Activated CD8-positive, alpha-beta memory T cell treated with anti-CD3 and anti-CD28 coated beads for 48 hours (primary cell): Measurements from ENCODE around the gene RNF113B.

ENCODE experiments used
- DNase-seq, 3 experiments: peaks; one replicate each; pipeline ENCODE4 v3.0.0-alpha.2; 2020; ENCODE audit warnings: low read depth in 2 of 3, low spot score in 2 of 3

Gene RNF113B

DNA sequence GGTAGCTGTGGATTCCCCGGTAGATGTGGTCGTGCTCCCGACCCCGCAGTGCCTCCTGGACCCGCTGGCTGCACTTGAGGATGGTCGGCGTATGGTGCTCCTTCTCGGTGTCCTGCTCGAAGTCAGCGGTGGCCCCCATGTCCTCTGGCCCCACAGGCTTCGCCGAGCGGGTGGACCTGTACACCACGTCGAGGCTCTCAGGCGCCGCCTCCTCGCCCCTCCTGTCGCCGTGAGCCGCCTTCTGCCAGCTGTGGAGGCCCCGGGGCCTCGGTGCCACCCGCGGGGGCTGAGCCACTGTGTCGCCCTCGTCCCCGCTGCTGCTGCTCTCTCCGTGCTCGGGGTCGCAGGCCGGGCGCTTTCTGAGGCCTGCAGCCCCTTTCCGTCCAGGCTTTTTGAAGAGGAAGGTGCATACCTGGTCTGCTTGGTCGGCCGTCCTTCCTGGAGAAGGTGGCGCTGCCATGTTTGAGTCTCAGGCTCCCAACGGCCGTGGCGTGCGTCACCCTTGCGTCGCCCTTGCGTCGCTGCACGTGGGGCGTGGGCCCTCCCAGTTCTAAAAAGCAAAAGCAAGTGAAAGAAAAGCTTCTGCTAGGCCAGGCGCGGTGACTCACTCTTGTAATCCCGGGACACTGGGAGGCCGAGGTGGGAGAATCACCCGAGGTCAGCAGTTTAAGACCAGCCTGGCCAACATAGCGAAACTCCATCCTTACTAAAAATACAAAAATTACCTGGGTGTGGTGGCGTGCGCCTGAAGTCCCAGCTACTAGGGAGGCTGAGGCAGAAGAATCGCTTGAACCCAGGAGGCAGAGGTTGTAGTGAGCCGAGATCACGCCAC lies at the start of gene RNF113B:
TSS of gene RNF113B (minus strand) at position 493 of the 832 bp plus-strand sequence. CDS start at position 460, 33 bp downstream.
- no peak for DNase-seq

DNA sequence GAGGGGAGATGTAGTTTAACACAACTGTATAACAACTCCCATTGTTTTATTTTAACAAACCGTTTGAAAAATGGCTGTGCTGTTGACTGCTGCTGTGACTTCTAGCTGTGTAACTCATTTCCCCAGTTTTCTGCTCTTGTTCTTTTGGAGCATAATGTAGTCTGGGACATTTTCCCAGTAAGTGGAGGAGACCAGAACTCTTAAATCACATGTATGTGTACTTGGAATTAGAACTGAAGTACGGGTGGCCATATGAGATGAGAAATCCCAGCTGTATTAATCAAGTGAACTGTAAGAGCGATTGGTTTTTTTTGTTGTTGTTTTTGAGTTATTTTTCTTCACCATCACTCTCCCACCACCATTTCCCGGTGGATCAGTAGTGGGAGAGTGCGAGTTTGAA lies 49.4 kb upstream of the RNF113B start:
- no peak for DNase-seq

DNA sequence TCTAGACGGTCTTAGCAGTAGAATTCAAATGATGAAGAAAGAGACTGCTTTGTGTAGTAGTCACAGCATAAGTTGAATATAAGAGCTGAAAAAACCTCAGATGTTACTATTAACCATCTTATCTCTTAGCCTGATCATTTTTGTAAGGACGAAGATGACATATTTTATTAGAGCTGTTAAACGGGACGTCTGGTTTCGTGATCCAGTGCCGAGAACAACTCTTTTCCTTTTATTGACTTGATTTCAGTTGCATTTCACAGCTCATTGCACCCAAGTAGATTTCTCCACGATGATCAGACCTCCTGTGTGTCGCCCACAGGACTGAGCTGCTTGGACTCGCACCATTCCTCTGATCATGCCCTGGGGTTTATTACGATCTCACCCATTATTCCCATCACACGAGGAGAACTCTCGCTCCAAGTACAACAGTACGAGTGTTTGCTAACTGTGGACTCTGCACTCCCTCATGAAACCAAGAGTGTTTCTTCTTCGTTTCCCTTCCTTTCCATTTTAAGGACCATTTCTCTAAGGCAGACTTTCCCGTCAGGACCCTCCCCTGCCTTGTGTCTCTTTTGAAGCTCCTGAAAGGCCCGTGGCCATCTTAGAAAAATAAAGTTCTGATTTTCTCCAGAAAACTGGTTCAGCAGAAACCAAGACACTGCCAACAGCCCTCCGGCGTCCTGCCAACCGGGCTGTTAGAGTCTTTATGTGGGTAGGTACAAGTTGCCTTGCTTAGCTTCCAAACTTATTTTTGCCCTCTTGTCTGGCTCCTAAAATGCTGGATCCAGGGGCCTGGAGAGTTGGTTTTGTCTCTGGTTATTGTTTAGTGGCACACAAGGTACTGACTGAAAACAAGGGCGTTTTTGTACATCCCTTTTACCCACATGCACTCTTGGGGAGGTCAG lies 48.2 kb upstream of the RNF113B start:
- no peak for DNase-seq

DNA sequence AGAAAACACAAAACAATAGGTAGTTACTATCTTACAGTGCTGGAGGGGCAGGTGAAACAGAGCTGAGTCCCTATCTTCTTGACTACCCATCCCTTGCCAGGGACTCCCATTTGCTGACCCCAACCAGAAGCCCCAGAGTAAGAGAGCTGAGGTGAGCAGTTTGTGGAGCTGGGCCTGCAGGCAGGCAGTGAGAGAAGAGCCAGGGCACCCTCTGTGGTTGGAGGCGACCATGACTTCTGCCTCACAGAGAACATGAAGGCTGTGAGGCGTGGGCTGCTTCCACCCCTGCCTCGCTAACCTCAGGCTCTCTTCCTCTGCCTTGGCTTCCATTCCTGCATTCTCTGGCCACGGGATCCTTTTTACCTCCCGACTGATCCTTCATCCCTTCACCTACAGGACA lies 47.5 kb upstream of the RNF113B start:
- DNase-seq: no peak

DNA sequence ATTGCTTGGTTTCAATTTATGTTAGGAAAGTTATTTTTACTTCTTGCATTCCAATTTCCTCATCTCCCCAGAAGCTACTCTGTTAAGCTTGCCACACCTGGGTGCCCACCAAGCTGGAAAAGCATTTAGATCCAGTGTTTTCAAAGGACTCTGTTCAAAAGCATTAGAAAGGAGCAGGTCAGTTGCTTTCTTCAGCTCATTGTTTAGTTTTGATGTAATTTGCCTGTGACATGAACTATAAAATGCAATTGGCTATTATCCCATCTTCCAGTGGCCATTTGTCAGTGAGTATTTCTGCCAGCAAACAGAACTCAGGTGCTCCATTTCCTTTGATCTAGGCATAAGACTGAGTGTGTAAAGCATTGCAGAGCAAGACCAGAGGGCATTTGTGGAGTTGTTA lies 46.7 kb upstream of the RNF113B start:
- no peak for DNase-seq

DNA sequence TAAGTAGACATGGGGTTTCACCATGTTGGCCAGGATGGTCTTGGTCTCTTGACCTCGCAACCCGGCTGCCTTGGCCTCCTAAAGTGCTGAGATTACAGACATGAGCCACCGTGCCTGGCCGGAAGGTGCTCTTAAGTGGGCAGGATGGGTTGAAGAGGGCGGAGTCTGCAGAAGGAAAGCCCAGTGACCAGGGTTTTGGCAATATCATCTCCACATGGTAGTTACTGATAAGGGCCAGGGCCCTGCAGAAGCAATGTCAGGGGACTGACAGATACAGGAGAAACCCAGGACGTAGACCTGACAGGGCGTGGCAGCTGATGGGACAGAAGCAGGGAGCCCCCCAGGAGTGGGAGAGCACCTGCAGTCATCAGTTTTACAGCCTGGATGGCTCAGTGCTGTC lies 45.7 kb upstream of the RNF113B start:
- no peak for DNase-seq

DNA sequence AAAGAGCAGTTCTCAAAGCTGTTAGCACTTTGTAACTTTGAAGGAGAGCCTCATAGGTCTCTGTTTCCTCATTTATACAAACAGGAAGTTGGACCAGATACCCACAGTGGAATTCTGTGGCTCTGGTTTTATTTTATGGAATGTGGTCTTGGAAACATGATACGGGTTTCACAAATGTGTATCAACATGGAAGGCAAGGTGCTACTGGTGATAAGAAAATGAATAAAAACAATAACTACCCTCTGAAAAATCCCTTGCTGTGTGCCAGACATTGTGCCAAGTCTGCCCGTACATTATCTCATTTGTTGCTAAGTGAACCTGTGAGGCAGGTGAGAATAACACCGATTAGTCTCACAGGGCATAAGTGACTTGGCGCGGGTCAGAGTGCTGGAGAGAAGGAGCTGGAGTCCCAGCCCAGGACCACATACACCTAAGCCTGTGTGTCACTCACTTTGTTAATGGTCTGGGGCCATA lies 45.0 kb upstream of the RNF113B start:
- DNase-seq: no peak

DNA sequence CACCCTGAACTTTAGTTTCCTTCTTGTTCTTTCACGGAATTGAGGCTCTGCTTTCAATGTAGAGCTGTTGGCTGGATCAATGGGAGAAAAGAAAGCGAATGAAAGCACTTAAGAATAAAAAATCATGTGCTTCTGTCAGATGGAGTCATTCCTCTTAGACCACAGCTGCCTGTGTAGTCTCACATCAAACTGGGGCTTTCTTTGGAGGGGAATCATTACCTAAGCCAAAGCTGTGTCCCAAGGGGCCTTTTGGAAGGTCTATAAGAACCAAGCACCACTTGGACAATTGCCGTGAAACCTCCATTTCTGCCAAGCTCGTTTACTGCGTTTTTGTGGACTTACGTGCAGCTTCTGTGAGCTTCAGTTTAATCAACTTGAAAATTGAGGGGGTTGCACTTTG lies 44.2 kb upstream of the RNF113B start:
- DNase-seq: no peak

DNA sequence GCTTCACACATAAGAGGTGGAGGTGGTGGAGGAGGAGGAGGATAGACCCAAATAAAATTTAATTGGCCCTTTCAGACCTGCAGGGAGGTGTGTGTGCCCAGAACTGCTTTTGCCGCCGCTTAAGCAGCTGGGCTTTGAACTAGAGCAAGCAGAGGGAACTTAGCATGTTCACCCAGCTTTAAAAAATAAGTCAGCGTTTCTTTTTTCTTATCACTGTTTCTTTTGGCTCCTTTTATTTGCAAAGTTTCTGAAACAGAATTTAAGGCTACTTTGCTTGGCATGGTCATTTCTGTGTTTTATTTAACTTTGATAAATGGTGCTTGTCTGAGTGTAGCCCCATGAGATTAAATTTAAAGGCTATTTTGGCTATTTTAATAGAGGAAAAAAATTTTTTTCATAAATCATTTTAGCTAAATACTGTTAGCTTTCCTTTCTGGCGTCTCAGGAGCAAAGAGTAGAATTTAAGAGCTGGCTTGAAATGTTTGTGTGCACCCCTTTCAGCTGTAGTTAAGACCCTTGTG lies 43.3 kb upstream of the RNF113B start:
- DNase-seq: no peak

DNA sequence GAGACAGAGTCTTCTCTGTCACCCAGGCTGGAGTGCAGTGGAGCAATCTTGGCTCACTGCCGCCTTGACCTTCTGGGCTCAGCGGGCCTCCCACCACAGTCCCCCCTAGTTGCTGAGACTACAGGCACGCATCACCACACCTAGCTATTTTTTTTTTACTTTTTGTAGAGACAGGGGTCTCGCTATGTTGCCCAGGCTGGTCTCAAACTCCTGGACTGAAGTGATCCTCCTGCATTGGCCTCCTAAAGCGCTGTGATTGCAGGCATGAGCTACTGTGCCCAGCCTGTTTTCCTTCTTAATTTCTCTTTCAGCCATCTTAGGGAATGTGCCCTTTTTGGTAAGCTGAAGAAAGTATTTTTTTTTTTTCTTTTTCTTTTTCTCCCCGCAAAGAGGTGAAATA lies 42.6 kb upstream of the RNF113B start:
- DNase-seq: no peak

DNA sequence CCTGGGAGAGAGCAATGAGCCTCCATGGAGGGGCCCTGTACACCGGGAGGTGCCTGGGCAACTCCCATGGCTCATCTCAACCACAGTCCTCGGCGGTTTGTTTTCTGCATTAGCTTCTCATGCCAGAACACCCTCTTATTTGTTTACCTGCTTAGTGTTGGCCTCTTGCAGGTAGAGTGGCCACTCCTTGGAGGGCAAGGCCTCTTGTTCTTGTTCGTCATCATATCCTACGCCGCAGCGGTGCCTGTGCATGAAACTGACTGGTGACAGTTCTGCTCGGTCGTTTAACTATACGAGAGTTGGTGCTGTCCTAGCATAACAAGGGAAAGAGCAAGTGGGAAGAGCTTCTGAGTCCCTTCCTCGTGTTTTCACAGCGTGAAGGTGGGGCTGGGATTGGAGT lies 40.5 kb upstream of the RNF113B start:
- DNase-seq: no peak

DNA sequence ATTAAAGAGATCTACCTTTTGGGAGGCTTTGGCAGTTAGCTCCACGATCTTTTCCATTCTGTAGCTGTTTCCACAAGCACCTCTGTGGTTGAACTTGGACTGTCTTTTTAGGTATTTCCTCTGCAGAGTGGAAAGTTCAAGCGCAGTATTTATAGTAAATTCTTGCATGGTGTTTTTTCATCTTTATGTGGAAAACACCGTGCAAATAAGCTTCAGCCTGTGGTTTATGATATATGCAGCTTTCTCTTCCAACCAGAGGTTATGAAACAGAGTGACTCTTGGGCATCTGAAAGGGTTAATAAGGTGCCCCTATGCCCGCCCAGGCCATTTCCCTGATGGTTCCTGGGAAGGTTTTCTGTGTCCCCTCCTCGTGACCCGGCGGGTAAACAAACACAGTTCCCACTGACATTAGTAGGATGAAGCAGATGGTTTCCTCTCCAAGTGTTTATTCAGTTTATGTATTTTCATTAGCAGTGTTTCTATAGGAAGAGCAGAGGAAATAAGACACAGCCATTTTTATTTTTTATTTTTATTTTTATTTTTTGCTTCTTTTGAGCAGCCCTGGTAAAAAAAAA lies 39.7 kb upstream of the RNF113B start:
- DNase-seq: no peak

DNA sequence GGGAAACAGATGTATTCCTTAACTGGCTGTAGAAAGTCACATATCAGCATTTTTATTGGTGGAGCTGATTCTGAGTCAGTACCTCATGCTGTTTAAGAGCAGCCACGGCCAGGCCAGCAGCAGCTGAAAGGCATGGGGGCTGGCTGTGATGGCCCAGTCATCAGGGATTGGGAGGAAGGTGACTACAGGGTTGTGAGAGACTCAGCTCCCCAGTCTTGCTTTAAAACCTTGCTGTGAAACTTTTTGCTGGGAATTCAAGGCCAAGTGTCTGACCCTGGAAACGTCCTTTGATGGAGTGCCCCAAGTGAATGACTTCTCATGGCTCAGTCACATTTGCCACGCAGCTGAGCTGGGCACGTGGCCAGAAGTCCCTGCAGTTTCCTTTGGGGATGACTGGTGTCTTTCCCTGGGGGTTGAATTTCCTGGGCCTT lies 39.1 kb upstream of the RNF113B start:
- DNase-seq: no peak

DNA sequence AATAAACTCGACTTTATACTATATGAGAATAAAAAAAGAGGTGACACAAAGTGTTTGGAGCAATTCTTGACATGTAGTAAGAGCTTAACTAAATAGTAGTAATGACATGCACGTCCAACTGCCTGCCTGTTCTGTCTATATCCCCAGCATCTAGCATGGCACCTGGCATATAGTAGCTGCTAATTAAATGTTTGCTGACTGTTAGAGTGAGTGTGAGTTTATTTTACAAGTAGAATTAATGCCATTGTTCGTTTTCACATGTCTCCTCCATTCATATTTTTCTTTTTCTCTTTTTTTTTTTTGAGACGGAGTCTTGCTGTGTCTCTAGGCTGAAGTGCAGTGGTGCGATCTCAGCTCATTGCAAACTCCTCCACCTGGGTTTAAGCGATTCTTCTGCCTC lies 38.4 kb upstream of the RNF113B start:
- DNase-seq: no peak

DNA sequence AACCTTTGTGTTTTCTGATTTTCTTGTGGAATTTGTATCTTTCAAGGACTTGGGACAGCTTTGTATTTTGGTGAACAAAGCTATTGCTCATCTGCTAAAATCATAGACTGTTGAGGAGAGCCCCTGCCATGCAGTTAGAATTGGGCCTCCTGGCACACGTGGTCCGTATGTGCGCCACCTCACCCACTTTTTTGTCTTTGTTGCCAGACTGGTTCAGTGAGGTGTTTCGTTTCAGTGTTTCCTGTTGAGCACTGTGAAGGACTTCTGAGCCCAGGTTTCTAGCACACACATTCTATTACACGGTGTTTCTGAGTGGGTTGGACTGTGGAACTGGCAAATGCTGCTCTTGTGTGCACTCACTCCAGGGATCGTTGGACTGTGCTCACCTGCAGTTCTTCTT lies 37.6 kb upstream of the RNF113B start:
- DNase-seq: no peak

DNA sequence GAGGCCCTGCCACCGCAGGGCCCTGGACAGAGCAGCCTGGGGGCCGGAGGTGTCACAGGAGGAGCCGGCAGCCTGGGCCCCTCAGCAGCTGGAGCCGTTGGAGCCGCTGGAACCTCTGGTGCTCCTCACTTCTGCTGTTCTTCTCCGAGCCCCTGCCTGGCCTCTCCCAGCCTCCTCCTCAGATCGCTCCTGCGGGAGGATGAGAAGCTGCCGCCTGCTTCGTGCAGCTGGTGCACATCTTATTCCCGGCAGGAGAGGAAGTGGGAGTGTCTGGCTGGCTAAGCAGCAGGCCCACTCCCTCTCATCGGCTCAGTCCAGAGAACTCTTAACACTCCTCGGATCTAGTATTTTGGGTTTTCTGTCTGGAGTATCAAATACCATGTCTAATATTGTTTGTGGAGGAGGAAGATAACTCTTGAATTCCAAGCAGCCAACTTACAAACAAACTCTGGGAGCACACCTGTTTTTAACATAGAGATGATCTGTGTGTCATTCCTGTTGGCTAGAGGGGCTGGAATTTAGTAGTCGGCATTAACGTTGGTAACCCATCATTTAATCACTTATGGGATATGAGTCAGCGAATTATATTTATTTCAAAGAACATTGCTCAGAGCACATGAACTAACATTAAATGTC lies 37.1 kb upstream of the RNF113B start:
- DNase-seq: no peak

DNA sequence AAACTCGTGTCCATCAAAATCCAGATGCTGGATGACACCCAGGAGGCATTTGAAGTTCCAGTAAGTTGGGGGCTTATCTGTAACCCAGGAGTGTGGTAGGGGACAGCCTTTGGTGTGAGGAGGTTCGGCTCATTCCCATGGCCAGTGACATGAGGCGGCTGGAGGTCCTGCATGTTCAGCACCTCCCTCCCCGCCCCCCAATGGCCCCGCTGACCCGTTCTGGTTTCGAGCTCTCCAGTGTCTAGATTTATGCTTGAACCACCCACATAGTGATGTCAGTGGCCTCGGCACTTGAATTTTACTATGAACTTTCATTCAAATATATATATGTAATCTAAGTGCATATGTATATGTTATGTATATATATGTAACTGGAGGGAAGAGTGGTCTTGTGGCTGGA lies 36.3 kb upstream of the RNF113B start:
- no peak for DNase-seq

DNA sequence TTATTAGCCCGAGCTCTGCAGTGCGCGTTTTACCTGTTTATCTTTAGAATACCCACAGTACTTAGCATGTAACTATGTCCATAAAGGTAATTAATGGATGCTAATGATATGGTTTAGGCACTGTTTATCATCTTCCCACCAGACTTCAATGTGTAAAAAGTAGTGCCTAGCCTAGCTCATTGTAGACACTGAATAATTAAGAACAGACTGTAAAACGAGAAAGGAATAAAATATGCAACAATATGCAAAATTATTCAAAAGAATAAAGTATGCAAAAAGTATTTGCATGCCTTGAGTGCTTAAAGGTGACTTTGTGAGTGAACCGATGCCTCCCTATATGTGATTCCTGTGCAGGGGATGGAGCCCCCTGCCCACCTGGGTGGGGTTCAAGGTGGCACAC lies 35.7 kb upstream of the RNF113B start:
- DNase-seq: no peak

DNA sequence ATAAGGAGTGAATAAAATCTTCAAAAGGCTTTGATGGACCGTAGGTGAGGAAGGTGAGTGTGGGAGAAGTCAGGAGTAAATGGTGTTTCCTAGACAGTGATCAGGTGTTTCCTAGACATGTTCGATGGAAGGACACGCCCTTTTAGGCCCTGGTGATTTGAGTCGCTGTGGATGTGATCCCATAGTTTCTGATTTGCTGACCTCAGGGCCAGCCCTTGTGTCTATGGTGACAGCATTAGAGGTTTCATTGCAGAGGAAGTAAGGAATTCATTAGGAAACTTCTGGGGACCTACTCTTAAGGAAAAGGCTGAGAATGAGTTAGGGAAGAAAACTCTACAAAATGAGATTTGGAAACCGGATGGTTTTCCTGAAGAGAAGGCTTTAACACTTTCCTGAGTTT lies 31.5 kb upstream of the RNF113B start:
- DNase-seq: no peak

DNA sequence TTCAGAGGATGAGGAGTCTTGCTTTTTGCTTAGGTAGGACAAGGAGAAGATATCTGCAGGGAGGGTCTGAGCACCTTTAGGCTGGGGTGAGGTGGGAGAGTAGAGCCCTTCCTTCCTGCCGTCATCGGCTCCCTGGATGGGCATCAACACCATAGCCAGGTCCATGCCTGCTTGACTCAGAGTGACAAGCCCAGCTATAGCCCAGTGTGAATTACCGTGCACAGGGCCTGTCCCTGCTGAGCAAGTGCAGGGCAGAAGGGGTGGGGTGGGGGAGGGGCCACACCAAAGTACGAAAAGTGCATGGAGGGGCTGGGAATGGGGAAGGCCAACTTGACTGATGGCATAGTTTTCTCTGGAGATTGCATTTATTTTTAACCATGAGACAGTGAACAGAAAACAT lies 30.3 kb upstream of the RNF113B start:
- DNase-seq: no peak

DNA sequence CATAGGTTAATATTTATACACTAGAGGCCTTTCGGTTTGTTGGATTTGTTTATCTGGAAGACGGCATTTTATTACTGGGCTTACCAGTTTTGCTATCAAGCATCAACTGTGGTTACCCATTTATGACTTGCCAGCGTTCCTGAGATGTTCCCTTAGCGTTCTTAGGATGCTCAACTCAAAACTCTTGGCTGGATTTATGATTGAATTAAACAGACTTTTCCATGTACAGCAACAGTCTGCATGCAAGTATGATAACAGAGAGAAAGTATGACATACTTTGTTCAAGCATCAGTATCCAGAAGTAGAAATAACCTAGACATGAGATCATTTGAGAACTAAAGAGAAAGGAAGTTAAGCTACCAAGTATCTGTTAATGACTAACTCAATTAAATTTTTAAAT lies 29.9 kb upstream of the RNF113B start:
- DNase-seq: no peak
